ENCODE measurements around the gene CDC42SE1.
"Not testable (repeated sequence)": the region's sequence is repeated elsewhere in the genome, so short reads cannot be mapped to it uniquely, and the experiment has no call there.

The CDC42SE1 gene

DNA sequence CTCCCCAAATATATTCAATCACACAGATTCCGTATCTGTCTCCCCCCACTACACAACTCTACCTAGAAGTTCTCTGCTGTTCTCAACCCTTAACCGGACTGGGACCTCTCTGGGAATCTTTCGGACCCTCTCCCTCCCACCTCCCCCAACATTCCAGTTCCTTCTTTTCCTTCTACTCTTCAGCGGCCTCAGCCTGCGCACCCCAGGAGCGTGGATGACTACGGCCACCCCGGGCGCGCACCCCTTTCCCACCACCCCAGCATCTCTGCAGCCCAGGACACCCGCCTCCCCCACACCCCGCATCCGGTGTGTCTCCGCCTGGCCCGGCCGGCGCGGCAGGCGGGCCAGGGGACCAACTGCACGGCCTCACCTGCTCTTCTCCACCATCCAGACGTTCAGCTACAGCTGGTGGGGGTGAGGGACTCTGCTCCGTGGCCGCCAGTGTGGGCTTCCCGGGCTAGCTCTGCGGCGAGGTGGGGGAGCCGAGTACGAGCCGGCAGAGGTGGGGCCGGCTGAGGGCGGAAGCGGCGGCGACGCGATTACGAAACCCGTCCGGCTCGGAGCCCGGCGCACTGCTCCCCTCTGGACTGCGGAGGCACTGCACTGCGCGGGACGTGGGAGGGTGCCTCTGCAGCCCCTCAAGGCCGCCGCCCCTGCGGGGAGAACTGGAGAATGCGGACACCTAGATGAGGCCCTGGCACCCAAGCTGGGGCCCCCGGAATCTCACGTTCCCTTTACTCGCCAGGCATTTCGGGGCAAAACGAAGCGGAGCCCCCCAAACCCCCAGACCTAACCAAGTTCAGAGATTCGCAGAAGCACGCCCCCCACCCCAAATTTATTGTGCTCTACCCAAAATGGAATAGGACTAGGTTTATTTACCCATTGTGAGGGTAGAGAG is at the start of gene CDC42SE1:
Gene CDC42SE1 (minus strand): TSS at position 514 of the 898 bp plus-strand sequence. CDS start 3,892 bp downstream, outside the sequence.
- Histone ChIP-seq H3K9ac (ENCODE audit: insufficient read length) (peak within 1 kb of the TSS; percentile 89), H3K9me3 (ENCODE audit: low read depth, low read length) (no peaks in the 10 kb centered on the region), H3K27ac (peak within 1 kb of the TSS; percentile 77), H3K36me3 (ENCODE audit: insufficient read depth, low read length) (peaks cover 35% of the 10 kb centered on the region), H3K4me3 (peak within 1 kb of the TSS; percentile 97)
- DNase-seq (ENCODE audit: low read depth, low spot score), result no peak
- no peak for TF ChIP-seq FOXP2 (optimal IDR thresholded peaks at IDR 0.05; ENCODE audit: control extremely low read depth, extremely low read length, insufficient read depth)
- TF ChIP-seq POLR2AphosphoS5 (IDR thresholded peaks at IDR 0.05; ENCODE audit: borderline replicate concordance, low read depth, low read length), result peak; percentile 91

DNA sequence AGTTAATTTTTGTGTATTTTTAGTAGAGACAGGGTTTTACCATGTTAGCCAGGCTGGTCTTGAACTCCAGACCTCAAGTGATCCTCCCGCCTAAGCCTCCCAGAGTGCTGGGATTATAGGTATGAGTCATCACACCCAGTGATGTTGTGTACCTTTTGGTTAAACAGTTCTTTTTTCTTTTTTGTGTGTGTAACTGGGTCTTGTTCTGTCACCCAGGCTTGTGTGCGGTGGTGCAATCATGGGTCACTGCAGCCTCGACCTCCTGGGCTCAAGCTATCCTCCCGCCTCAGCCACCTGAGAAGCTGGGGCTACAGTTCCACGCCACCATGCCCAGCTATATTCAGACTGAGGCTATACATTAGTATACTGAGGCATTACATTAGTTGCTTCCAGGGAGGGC is 48.9 kb upstream of the CDC42SE1 start:
- Histone ChIP-seq H3K4me3 (no peak overlapping the region), H3K27ac (no peak overlapping the region), H3K9me3 (ENCODE audit: low read depth, low read length) (no peaks in the 10 kb centered on the region), H3K36me3 (ENCODE audit: insufficient read depth, low read length) (no peaks in the 10 kb centered on the region), H3K9ac (ENCODE audit: insufficient read length) (no peak overlapping the region)
- no peak for DNase-seq (ENCODE audit: low read depth, low spot score)
- TF ChIP-seq EZH2 (IDR thresholded peaks at IDR 0.05) (no peak), FOXP2 (optimal IDR thresholded peaks at IDR 0.05; ENCODE audit: control extremely low read depth, extremely low read length, insufficient read depth) (no peak), POLR2AphosphoS5 (IDR thresholded peaks at IDR 0.05; ENCODE audit: borderline replicate concordance, low read depth, low read length) (no peak)

- Histone ChIP-seq H3K4me3 (no peak overlapping the region), H3K9me3 (ENCODE audit: low read depth, low read length) (no peaks in the 10 kb centered on the region), H3K9ac (ENCODE audit: insufficient read length) (no peak overlapping the region), H3K36me3 (ENCODE audit: insufficient read depth, low read length) (no peaks in the 10 kb centered on the region), H3K27ac (0 out of 2 replicates have a peak overlapping the region, but pooled peaks have one; percentile 46)
- DNase-seq (ENCODE audit: low read depth, low spot score), result no peak
- no peak for TF ChIP-seq POLR2AphosphoS5 (IDR thresholded peaks at IDR 0.05; ENCODE audit: borderline replicate concordance, low read depth, low read length)
- TF ChIP-seq FOXP2 (optimal IDR thresholded peaks at IDR 0.05; ENCODE audit: control extremely low read depth, extremely low read length, insufficient read depth), result no peak
- TF ChIP-seq EZH2 (IDR thresholded peaks at IDR 0.05), result no peak
Observed at GRCh38 chr1:151106894-151107293, 47.5 kb upstream of the CDC42SE1 start.

DNA sequence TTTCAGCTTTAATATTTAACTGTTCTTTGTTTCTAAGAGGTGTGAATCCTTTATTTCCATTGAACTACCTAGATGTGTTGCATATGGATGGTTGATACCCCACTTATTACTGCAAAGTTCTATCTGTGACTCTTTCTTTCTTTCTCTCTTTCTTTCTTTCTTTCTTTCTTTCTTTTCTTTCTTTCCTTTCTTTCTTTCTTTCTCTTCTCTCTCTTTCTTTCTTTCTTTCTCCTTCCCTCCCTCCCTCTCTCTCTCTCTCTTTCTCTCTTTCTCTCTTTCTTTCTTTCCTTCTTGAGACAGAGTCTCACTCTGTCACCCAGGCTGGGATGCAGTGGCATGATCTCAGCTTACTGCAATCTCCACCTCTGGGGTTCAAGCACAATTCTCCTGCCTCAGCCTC is 45.2 kb upstream of the CDC42SE1 start:
- Histone ChIP-seq H3K9me3 (ENCODE audit: low read depth, low read length) (no peaks in the 10 kb centered on the region), H3K4me3 (no peak overlapping the region), H3K9ac (ENCODE audit: insufficient read length) (no peak overlapping the region), H3K27ac (no peak overlapping the region), H3K36me3 (ENCODE audit: insufficient read depth, low read length) (no peaks in the 10 kb centered on the region)
- no peak for DNase-seq (ENCODE audit: low read depth, low spot score)
- no peak for TF ChIP-seq FOXP2 (optimal IDR thresholded peaks at IDR 0.05; ENCODE audit: control extremely low read depth, extremely low read length, insufficient read depth)
- no peak for TF ChIP-seq POLR2AphosphoS5 (IDR thresholded peaks at IDR 0.05; ENCODE audit: borderline replicate concordance, low read depth, low read length)
- no peak for TF ChIP-seq EZH2 (IDR thresholded peaks at IDR 0.05)

DNA sequence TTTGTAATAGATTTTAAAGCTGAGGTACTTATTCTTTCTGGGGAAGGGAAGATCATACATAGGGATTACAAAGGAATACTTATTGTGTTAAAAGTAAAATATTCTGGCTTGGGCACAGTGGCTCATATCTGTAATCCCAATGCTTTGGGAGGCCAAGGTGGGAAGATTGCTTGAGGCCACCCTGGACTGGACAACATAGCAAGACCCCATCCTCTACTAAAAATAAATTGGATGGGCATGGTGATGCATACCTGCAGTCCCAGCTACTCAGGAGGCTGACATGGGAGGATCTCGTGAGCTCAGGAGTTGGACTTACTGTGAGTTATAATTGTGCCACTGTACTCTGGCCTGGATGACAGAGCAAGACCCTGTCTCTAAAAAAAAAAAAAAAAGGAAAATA is 38.7 kb upstream of the CDC42SE1 start:
- TF ChIP-seq EZH2 (IDR thresholded peaks at IDR 0.05) (no peak), FOXP2 (optimal IDR thresholded peaks at IDR 0.05; ENCODE audit: control extremely low read depth, extremely low read length, insufficient read depth) (no peak), POLR2AphosphoS5 (IDR thresholded peaks at IDR 0.05; ENCODE audit: borderline replicate concordance, low read depth, low read length) (no peak)
- Histone ChIP-seq H3K9me3 (ENCODE audit: low read depth, low read length) (no peaks in the 10 kb centered on the region), H3K27ac (no peak overlapping the region), H3K36me3 (ENCODE audit: insufficient read depth, low read length) (no peaks in the 10 kb centered on the region), H3K4me3 (no peak overlapping the region), H3K9ac (ENCODE audit: insufficient read length) (no peak overlapping the region)
- no peak for DNase-seq (ENCODE audit: low read depth, low spot score)

DNA sequence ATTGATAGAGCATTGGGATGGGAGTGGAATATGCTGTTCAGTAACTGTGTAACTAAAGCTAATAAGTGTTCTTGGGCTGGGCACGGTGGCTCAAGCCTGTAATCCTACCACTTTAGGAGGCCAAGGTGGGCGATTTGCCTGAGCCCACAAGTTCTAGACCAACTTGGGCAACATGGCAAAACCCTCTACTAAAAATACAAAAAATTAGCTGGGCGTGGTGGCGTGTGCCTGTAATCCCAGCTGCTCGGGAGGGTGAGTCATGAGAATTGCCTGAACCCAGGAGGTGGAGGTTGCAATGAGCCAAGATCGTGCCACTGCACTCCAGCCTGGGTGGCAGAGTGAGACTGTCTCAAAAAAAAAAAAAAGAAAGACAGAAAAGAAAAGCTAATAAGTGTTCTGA is 38.0 kb upstream of the CDC42SE1 start:
- H3K36me3 ChIP-seq (ENCODE audit: insufficient read depth, low read length); H3K4me3 ChIP-seq; DNase-seq (ENCODE audit: low read depth, low spot score); H3K27ac ChIP-seq; H3K9ac ChIP-seq (ENCODE audit: insufficient read length); H3K9me3 ChIP-seq (ENCODE audit: low read depth, low read length): not testable (repeated sequence)

GRCh38 chr1:151085953-151086559 is 26.6 kb upstream of the CDC42SE1 start:
- TF ChIP-seq POLR2AphosphoS5 (IDR thresholded peaks at IDR 0.05; ENCODE audit: borderline replicate concordance, low read depth, low read length), result no peak
- TF ChIP-seq EZH2 (IDR thresholded peaks at IDR 0.05), result no peak
- no peak for TF ChIP-seq FOXP2 (optimal IDR thresholded peaks at IDR 0.05; ENCODE audit: control extremely low read depth, extremely low read length, insufficient read depth)
- H3K27ac ChIP-seq, result peak overlapping the region; percentile 54; the same call in 1 of the 2 replicates
- H3K9ac ChIP-seq (ENCODE audit: insufficient read length), result no peak overlapping the region
- H3K36me3 ChIP-seq (ENCODE audit: insufficient read depth, low read length), result no peaks in the 10 kb centered on the region
- no peaks in the 10 kb centered on the region for H3K9me3 ChIP-seq (ENCODE audit: low read depth, low read length)
- H3K4me3 ChIP-seq, result no peak overlapping the region
- no peak for DNase-seq (ENCODE audit: low read depth, low spot score)

DNA sequence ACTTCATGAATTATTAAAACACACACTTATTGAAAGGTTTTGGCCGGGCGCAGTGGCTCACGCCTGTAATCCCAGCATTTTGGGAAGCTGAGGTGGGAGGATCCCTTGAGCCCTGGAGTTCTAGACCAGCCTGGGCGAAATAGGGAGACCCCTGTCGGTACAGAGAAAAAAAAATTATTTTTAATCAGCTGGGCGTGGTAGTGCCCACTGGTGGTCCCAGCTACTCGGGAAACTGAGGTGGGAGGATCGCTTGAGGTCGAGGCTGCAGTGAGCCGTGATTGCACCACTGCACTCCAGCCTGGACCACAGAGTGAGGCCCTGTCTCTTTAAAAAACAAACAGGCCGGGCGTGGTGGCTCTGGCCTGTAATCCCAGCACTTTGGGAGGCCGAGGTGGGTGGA is 12.8 kb upstream of the CDC42SE1 start:
- no peak for DNase-seq (ENCODE audit: low read depth, low spot score)
- no peaks in the 10 kb centered on the region for H3K9me3 ChIP-seq (ENCODE audit: low read depth, low read length)
- H3K4me3 ChIP-seq, result no peak overlapping the region
- no peak overlapping the region for H3K27ac ChIP-seq
- TF ChIP-seq FOXP2 (optimal IDR thresholded peaks at IDR 0.05; ENCODE audit: control extremely low read depth, extremely low read length, insufficient read depth) (no peak), POLR2AphosphoS5 (IDR thresholded peaks at IDR 0.05; ENCODE audit: borderline replicate concordance, low read depth, low read length) (no peak), EZH2 (IDR thresholded peaks at IDR 0.05) (no peak)
- peaks cover 5% of the 10 kb centered on the region for H3K36me3 ChIP-seq (ENCODE audit: insufficient read depth, low read length)
- no peak overlapping the region for H3K9ac ChIP-seq (ENCODE audit: insufficient read length)
